Suprapubic skin (tissue), 4 donors: ENCODE measurements around the gene RANGRF. TPM values are rescaled to one million over a fixed set of nuclear protein-coding genes. Genes with fewer than 3 reads are reported as not detected.

Experiments used
- DNase-seq, 2 donors: peaks; one replicate each; pipeline ENCODE4 v3.0.0-alpha.2; 2019; ENCODE audit warnings: low spot score in 2 of 2
- H3K27ac ChIP-seq: fragments of 200-600 bp; sonication (generic); one replicate; pipeline ENCODE4 v1.5.1; 2019
- H3K27me3 ChIP-seq: fragments of 200-600 bp; sonication (generic); one replicate; pipeline ENCODE4 v1.5.1; 2019
- H3K36me3 ChIP-seq: fragments of 200-600 bp; sonication (generic); one replicate; pipeline ENCODE4 v1.5.1; 2019
- H3K4me1 ChIP-seq: fragments of 200-600 bp; sonication (generic); one replicate; pipeline ENCODE4 v1.5.1; 2019
- H3K4me3 ChIP-seq: fragments of 200-600 bp; sonication (generic); one replicate; pipeline ENCODE4 v1.5.1; 2019; ENCODE audit warnings: mild to moderate bottlenecking
- H3K9me3 ChIP-seq: fragments of 200-600 bp; sonication (generic); one replicate; pipeline ENCODE4 v1.5.1; 2019
- EP300 ChIP-seq: sonication (generic); formaldehyde crosslinking; IDR thresholded peaks from one replicate; pipeline ENCODE4 v1.6.1; 2017; ENCODE audit warnings: antibody characterized with exemption
- POLR2A ChIP-seq, 2 donors: fragments of 450-650 bp; IDR thresholded peaks; one replicate each; pipeline ENCODE4 v1.6.1; 2017; ENCODE audit warnings: antibody characterized with exemption in 2 of 2, mild to moderate bottlenecking in 2 of 2, moderate library complexity in 2 of 2
- POLR2AphosphoS5 ChIP-seq, 3 donors: sonication (generic); formaldehyde crosslinking; IDR thresholded peaks; one replicate each; pipeline ENCODE4 v1.6.1; 2017; ENCODE audit warnings: antibody characterized with exemption in 3 of 3
- WGBS: methylation state at CpG from one replicate; pipeline ENCODE4 v1.1.5; 2018; 5-methylcytosine and 5-hydroxymethylcytosine counted together
- total RNA-seq, 4 donors: library from RNA; depleted of rRNA; stranded (reverse); fragments of >200 nt; gene quantifications; one replicate each; pipeline ENCODE4 v1.1.0, GENCODE V29; 2016
- TF ChIP-seq, protein P1 (sequence below), 2 donors: fragments of 200-600 bp in 1 of 2; fragments of 450-650 bp in 1 of 2; sonication (generic) in 1 of 2; IDR thresholded peaks; one replicate each; pipeline ENCODE4 v1.5.1; 2016 to 2019; ENCODE audit warnings: antibody characterized with exemption in 2 of 2, mild to moderate bottlenecking in 1 of 2, moderate library complexity in 1 of 2

The RANGRF gene
- total RNA-seq, 4 donors from 2014 or later: 12.6 to 16.3 (median 13.7) TPM

DNA sequence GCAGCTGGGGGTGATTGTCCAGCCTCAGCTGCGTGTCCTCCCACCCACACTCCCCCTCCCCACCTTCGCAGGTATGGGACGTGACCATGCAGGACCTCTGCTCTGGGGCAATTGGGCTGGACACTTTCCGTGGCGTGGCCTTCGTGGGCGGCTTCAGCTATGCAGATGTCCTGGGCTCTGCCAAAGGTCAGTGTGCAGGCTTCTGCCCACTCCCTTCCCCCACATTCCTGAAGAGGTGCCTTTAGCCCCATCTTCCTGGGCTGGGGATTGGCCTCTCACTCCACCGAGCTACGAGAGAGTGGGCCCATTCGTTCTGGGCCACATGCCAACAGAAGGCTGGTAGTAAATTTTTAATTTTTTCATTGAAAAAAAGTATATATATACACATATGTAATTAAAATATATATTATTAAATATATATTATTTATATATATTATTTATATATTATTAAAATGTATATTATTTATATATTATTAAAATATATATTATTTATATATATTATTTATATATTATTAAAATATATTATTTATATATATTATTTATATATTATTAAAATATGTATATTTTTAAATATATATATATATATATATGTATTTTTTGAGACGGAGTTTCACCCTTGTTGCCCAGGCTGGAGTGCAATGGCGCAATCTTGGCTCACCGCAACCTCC is 20.9 kb upstream of the RANGRF start:
- H3K4me1 ChIP-seq: no peaks in the 10 kb centered on the region
- H3K36me3 ChIP-seq: peaks cover 74% of the 10 kb centered on the region
- 92% methylated on average over 7 of the region's 13 CpGs for WGBS
- DNase-seq: no peak
- no peaks in the 10 kb centered on the region for H3K27me3 ChIP-seq
- H3K27ac ChIP-seq: no peak overlapping the region
- TF ChIP-seq EP300 (no peak), POLR2AphosphoS5 (IDR thresholded peaks at IDR 0.05) (no peak), POLR2A (IDR thresholded peaks at IDR 0.05) (no peak)
- TF ChIP-seq, protein P1, sequence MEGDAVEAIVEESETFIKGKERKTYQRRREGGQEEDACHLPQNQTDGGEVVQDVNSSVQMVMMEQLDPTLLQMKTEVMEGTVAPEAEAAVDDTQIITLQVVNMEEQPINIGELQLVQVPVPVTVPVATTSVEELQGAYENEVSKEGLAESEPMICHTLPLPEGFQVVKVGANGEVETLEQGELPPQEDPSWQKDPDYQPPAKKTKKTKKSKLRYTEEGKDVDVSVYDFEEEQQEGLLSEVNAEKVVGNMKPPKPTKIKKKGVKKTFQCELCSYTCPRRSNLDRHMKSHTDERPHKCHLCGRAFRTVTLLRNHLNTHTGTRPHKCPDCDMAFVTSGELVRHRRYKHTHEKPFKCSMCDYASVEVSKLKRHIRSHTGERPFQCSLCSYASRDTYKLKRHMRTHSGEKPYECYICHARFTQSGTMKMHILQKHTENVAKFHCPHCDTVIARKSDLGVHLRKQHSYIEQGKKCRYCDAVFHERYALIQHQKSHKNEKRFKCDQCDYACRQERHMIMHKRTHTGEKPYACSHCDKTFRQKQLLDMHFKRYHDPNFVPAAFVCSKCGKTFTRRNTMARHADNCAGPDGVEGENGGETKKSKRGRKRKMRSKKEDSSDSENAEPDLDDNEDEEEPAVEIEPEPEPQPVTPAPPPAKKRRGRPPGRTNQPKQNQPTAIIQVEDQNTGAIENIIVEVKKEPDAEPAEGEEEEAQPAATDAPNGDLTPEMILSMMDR (IDR thresholded peaks at IDR 0.05): no peak
- H3K4me3 ChIP-seq: no peak overlapping the region
- H3K9me3 ChIP-seq: no peaks in the 10 kb centered on the region

DNA sequence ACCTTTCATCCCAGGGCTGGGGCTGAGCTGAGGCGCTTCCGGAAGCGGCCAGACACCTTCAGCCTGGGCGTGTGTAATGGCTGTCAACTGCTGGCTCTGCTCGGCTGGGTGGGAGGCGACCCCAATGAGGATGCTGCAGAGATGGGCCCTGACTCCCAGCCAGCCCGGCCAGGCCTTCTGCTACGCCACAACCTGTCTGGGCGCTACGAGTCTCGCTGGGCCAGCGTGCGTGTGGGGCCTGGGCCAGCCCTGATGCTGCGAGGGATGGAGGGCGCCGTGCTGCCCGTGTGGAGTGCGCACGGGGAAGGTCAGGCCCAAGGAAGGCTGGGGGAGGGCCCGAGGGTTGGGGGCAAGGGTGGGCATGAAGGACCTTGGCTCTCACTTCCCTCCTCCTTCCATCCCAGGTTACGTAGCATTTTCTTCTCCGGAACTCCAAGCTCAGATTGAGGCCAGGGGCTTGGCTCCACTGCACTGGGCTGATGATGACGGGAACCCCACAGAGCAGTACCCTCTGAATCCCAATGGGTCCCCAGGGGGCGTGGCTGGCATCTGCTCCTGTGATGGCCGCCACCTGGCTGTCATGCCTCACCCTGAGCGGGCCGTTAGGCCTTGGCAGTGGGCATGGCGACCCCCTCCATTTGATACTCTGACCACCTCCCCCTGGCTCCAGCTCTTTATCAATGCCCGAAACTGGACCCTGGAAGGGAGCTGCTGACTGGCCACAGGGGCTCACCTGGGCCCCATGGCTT is 19.7 kb upstream of the RANGRF start:
- Histone ChIP-seq H3K4me3 (no peak overlapping the region), H3K9me3 (no peaks in the 10 kb centered on the region), H3K27me3 (no peaks in the 10 kb centered on the region), H3K4me1 (no peaks in the 10 kb centered on the region), H3K27ac (no peak overlapping the region), H3K36me3 (peaks cover 63% of the 10 kb centered on the region)
- 88% methylated on average over 20 of the region's 29 CpGs for WGBS
- TF ChIP-seq EP300: no peak
- no peak for TF ChIP-seq POLR2AphosphoS5 (IDR thresholded peaks at IDR 0.05)
- no peak for TF ChIP-seq POLR2A (IDR thresholded peaks at IDR 0.05)
- DNase-seq: no peak

DNA sequence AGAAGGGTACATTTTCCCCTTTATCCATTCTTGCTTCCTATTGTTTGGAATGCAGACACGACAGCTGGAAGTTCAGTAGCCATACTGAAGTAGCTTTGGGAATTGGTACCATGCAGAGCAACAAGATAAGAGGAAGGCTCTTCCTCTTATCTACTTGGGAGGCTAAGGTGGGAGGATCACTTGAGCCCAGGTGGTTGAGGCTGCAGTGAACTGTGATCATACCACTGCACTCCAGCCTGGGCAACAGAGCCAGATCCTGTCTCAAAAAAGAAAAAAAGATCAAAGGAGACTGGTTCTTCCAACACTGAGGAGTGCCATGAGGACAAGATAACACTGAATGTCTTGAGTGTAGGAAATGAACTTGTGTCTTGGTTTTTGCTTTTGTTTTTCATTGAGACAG is 16.0 kb upstream of the RANGRF start:
- TF ChIP-seq EP300: no peak
- TF ChIP-seq POLR2A (IDR thresholded peaks at IDR 0.05): no peak
- TF ChIP-seq POLR2AphosphoS5 (IDR thresholded peaks at IDR 0.05): no peak

DNA sequence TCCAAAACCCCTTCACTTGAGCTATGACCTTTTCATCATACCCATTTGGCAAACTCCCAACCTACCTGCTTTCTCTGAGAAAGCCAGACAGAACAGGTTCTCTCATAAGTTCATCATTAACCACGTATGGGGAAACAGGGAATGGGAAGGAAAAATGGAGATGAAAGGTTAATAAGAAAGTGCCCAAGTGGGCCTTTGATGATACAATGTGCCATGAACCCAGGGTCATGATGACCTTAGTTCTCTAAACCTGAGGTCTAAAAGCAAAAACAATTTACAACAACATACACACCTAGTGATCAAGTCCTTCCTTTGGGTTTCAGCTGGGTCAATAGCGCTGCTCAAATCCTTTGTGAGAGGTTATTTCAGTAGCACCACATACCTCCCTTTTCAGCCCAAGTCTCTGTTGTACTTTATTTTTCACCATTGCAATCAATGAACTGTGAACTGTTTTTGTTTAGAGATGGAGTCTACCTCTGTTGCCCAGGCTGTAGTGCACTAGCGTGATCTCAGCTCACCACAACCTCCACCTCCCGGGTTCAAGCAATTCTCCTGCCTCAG is 14.5 kb upstream of the RANGRF start:
- no peak for DNase-seq
- WGBS: 89% methylated on average over 4 of the region's 4 CpGs
- TF ChIP-seq EP300: no peak
- Histone ChIP-seq H3K9me3 (no peaks in the 10 kb centered on the region), H3K27ac (no peak overlapping the region), H3K4me1 (no peaks in the 10 kb centered on the region), H3K27me3 (no peaks in the 10 kb centered on the region), H3K36me3 (peaks cover 18% of the 10 kb centered on the region), H3K4me3 (no peak overlapping the region)

More for the DNA sequence above, 16.0 kb upstream of the RANGRF start:
- 96% methylated on average over 1 of the region's 1 CpG for WGBS
- Histone ChIP-seq H3K9me3 (no peaks in the 10 kb centered on the region), H3K27ac (no peak overlapping the region), H3K4me1 (no peaks in the 10 kb centered on the region), H3K4me3 (no peak overlapping the region), H3K36me3 (peaks cover 26% of the 10 kb centered on the region), H3K27me3 (no peaks in the 10 kb centered on the region)
- DNase-seq: no peak

DNA sequence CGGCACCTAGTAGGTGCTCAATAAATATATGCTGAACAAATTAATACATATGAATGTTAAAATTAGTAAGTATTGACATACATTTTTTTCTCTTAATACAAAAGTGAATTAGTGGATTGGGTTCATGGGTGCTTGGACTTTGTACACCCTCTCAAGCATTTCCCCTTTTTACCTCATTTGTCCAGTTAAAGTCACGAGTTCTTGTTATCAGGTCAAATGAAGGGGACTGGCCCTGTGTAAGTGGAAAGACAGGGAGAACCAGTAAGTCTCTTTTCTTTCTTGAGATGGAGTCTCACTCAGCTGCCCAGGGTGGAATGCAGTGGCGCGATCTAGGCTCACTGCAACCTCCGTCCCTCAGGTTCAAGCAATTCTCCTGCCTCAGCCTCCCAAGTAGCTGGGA is 13.7 kb upstream of the RANGRF start:
- H3K27ac ChIP-seq: no peak overlapping the region
- no peak for TF ChIP-seq POLR2AphosphoS5 (IDR thresholded peaks at IDR 0.05)
- TF ChIP-seq EP300: no peak
- TF ChIP-seq, protein P1 (IDR thresholded peaks at IDR 0.05): no peak
- TF ChIP-seq POLR2A (IDR thresholded peaks at IDR 0.05): no peak
- WGBS: 91% methylated on average over 5 of the region's 5 CpGs
- no peaks in the 10 kb centered on the region for H3K27me3 ChIP-seq
- H3K36me3 ChIP-seq: peaks cover 9% of the 10 kb centered on the region
- no peaks in the 10 kb centered on the region for H3K9me3 ChIP-seq
- no peak for DNase-seq
- no peaks in the 10 kb centered on the region for H3K4me1 ChIP-seq
- no peak overlapping the region for H3K4me3 ChIP-seq

DNA sequence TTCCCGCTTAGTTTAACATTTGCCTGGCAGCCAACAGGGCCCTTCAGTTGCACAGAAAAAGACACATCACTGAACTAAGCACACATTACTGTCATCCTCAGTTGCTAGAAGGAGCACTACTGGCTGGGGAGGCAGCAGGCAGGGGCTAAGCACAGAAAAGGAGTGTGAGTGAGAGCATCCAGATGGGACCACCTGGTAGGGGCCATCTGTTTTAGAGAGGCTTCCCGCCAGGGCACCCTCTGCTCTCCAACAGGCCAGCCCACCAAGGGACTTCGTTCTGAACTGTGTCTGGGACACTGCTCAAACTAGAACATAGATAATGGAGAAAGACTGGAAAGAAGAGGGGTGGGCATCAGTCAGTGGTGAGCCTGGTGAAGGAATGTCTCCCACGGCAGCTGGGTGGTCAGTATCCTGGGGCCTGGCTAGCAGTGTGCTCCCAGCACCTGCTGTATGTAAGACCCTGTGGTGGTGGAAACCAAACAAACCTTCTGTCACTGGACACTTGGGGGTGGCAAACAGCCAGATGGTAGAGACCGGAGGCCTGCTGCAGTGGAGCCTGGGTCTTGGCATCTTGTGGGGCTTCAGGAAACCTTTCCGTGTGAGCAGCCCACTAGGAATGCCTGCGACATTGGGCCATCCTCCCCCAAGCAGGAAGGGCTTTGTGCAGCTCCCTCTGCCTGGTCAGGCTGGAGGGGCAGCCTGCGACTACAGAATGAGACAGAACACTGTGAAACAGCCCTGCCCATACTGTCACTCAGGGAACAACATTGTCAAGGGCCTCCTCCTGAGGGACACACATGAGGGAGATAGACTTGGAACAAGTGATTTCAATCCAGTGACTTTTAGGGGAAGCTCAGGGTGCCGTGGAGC is 12.8 kb upstream of the RANGRF start:
- Histone ChIP-seq H3K27ac (no peak overlapping the region), H3K4me1 (no peaks in the 10 kb centered on the region), H3K36me3 (peaks cover 4% of the 10 kb centered on the region), H3K27me3 (no peaks in the 10 kb centered on the region), H3K4me3 (no peak overlapping the region), H3K9me3 (no peaks in the 10 kb centered on the region)
- DNase-seq: no peak
- WGBS: 81% methylated on average over 8 of the region's 9 CpGs
- TF ChIP-seq POLR2A (IDR thresholded peaks at IDR 0.05) (no peak), EP300 (no peak), POLR2AphosphoS5 (IDR thresholded peaks at IDR 0.05) (no peak)
- TF ChIP-seq, protein P1 (IDR thresholded peaks at IDR 0.05): no peak
